IMR-90 (cell line): ENCODE measurements around the gene UBR1. TPM values are rescaled to one million over a fixed set of nuclear protein-coding genes. Genes with fewer than 3 reads are reported as not detected.

Experiments
- ATAC-seq: fragments of 200-7000 bp; cut with Tn5 transposase; 2 replicates; pipeline ENCODE4 v1.9.1; 2020; ENCODE audit warnings: low read depth, mild to moderate bottlenecking, moderate library complexity
- BruUV-seq: library from RNA; stranded (reverse); fragments of 400-500 nt; replicated peaks from 2 replicates; lab custom pipeline; 2021; lab: Mats Ljungman, UMichigan
- CTCF ChIA-PET: fragments of 300-600 bp; formaldehyde crosslinking; extraction: SDS; loops from one replicate; lab custom pipeline; 2021; ENCODE audit warnings: antibody characterized with exemption; lab: Yijun Ruan, JAX
- POLR2A ChIA-PET: fragments of 300-600 bp; sonication (Branson Sonifier 250); formaldehyde crosslinking; loops from one replicate; lab custom pipeline; 2022; ENCODE audit warnings: antibody characterized with exemption; ENCODE audit not compliant: unreplicated experiment; lab: Charles Lee
- DNase-seq: peaks from one replicate; pipeline ENCODE4 v3.0.0; 2013
- H2AFZ ChIP-seq: replicated peaks from 2 replicates; pipeline ENCODE3; 2013; ENCODE audit warnings: low read length, mild to moderate bottlenecking; ENCODE audit not compliant: poor library complexity
- H2AK5ac ChIP-seq: 2 replicates; pipeline ENCODE4 v1.6.1; 2013; ENCODE audit warnings: low read depth, low read length, inconsistent platforms
- H2AK9ac ChIP-seq: replicated peaks from 2 replicates; pipeline ENCODE3; 2013; ENCODE audit warnings: mild to moderate bottlenecking, low read depth, low read length, moderate library complexity; ENCODE audit not compliant: poor library complexity
- H2BK120ac ChIP-seq: 2 replicates; pipeline ENCODE4 v1.6.1; 2013; ENCODE audit warnings: low read depth, low read length, inconsistent platforms
- H2BK15ac ChIP-seq: 3 replicates; pipeline ENCODE4 v1.6.1; 2013; ENCODE audit warnings: low read depth, low read length, inconsistent platforms
- H2BK20ac ChIP-seq: 2 replicates; pipeline ENCODE4 v1.6.1; 2013; ENCODE audit warnings: low read depth, mild to moderate bottlenecking, inconsistent platforms, low read length, moderate library complexity
- H2BK5ac ChIP-seq: 2 replicates; pipeline ENCODE4 v1.6.1; 2013; ENCODE audit warnings: mild to moderate bottlenecking, low read depth, low read length, inconsistent platforms; ENCODE audit not compliant: poor library complexity, severe bottlenecking
- H3K14ac ChIP-seq: replicated peaks from 2 replicates; pipeline ENCODE4 v1.6.1; 2013; ENCODE audit warnings: low read depth, low read length, inconsistent platforms
- H3K18ac ChIP-seq: 2 replicates; pipeline ENCODE4 v1.6.1; 2013; ENCODE audit warnings: low read depth, low read length, control low read depth
- H3K23ac ChIP-seq: 2 replicates; pipeline ENCODE4 v1.6.1; 2013; ENCODE audit warnings: low read depth, low read length, inconsistent platforms
- H3K27ac ChIP-seq: 2 replicates; pipeline ENCODE4 v1.5.1; 2013; ENCODE audit warnings: mild to moderate bottlenecking, control low read depth, low read length; ENCODE audit not compliant: insufficient read depth
- H3K27me3 ChIP-seq: 2 replicates; pipeline ENCODE4 v1.6.1; 2013; ENCODE audit warnings: low read length; ENCODE audit not compliant: control insufficient read depth, insufficient read depth
- H3K36me3 ChIP-seq: 2 replicates; pipeline ENCODE4 v1.6.1; 2013; ENCODE audit warnings: low read length, mixed read lengths; ENCODE audit not compliant: control insufficient read depth, insufficient read depth
- H3K4ac ChIP-seq: 2 replicates; pipeline ENCODE4 v1.6.1; 2013; ENCODE audit warnings: low read depth, low read length, inconsistent platforms
- H3K4me1 ChIP-seq: 2 replicates; pipeline ENCODE4 v1.6.1; 2013; ENCODE audit warnings: low read length, mixed read lengths; ENCODE audit not compliant: control insufficient read depth, insufficient read depth
- H3K4me2 ChIP-seq: 2 replicates; pipeline ENCODE4 v1.6.1; 2013; ENCODE audit warnings: low read depth, mild to moderate bottlenecking, control low read depth, low read length, moderate library complexity
- H3K4me3 ChIP-seq: 2 replicates; pipeline ENCODE4 v1.5.1; 2013; ENCODE audit warnings: low read depth, mild to moderate bottlenecking, control low read depth, low read length, moderate library complexity; ENCODE audit not compliant: insufficient read depth
- H3K56ac ChIP-seq: 2 replicates; pipeline ENCODE4 v1.6.1; 2013; ENCODE audit warnings: low read length, inconsistent platforms; ENCODE audit not compliant: insufficient read depth; ENCODE audit errors: extremely low read depth
- H3K79me1 ChIP-seq, 2 experiments: 2 replicates each; pipeline ENCODE4 v1.6.1; 2013; ENCODE audit warnings: low read length in 2 of 2, inconsistent platforms in 1 of 2, low read depth in 1 of 2
- H3K9ac ChIP-seq: 2 replicates; pipeline ENCODE4 v1.6.1; 2013; ENCODE audit warnings: low read depth, low read length, control low read depth
- H3K9me1 ChIP-seq: 2 replicates; pipeline ENCODE4 v1.6.1; 2013; ENCODE audit warnings: low read length, inconsistent platforms; ENCODE audit not compliant: insufficient read depth
- H3K9me3 ChIP-seq: 2 replicates; pipeline ENCODE4 v1.6.1; 2013; ENCODE audit warnings: low read length; ENCODE audit not compliant: control insufficient read depth, insufficient read depth
- H4K20me1 ChIP-seq: 2 replicates; pipeline ENCODE4 v1.6.1; 2013; ENCODE audit warnings: low read length, inconsistent platforms; ENCODE audit not compliant: insufficient read depth
- H4K5ac ChIP-seq: 2 replicates; pipeline ENCODE4 v1.6.1; 2013; ENCODE audit warnings: mild to moderate bottlenecking, low read depth, low read length, control low read depth
- H4K8ac ChIP-seq, 2 experiments: 2 replicates each; pipeline ENCODE4 v1.6.1; 2013; ENCODE audit warnings: low read depth in 2 of 2, low read length in 2 of 2, control low read depth in 1 of 2, inconsistent platforms in 1 of 2
- H4K91ac ChIP-seq: 2 replicates; pipeline ENCODE4 v1.6.1; 2013; ENCODE audit warnings: low read depth, low read length, inconsistent platforms; ENCODE audit not compliant: insufficient read depth
- BHLHE40 ChIP-seq: fragments of 150-350 bp; IDR thresholded peaks from 2 replicates; pipeline ENCODE4 v1.6.1; 2016; ENCODE audit warnings: mild to moderate bottlenecking, low read depth, low read length
- CEBPB ChIP-seq: IDR thresholded peaks from 2 replicates; pipeline ENCODE4 v1.6.1; 2012; ENCODE audit warnings: low read depth, low read length, improper control_type of control experiment
- CHD1 ChIP-seq: IDR thresholded peaks from 2 replicates; pipeline ENCODE4 v1.6.1; 2012; ENCODE audit warnings: low read depth, low read length, improper control_type of control experiment
- ELK1 ChIP-seq: fragments of 150-350 bp; IDR thresholded peaks from 2 replicates; pipeline ENCODE4 v1.6.1; 2016; ENCODE audit warnings: low read depth, mild to moderate bottlenecking, low read length, moderate library complexity, borderline replicate concordance
- FOS ChIP-seq: fragments of 150-350 bp; IDR thresholded peaks from 2 replicates; pipeline ENCODE4 v1.6.1; 2016; ENCODE audit warnings: low read depth, low read length
- MAFK ChIP-seq: IDR thresholded peaks from 2 replicates; pipeline ENCODE4 v1.6.1; 2012; ENCODE audit warnings: low read depth, low read length, improper control_type of control experiment
- MAZ ChIP-seq: IDR thresholded peaks from 2 replicates; pipeline ENCODE4 v1.6.1; 2012; ENCODE audit warnings: low read depth, mild to moderate bottlenecking, low read length, improper control_type of control experiment, moderate library complexity, borderline replicate concordance
- MXI1 ChIP-seq: IDR thresholded peaks from 2 replicates; pipeline ENCODE4 v1.6.1; 2012; ENCODE audit warnings: low read depth, mild to moderate bottlenecking, low read length, moderate library complexity, borderline replicate concordance
- NFE2L2 ChIP-seq: fragments of 150-350 bp; IDR thresholded peaks from 2 replicates; pipeline ENCODE4 v1.6.1; 2016; ENCODE audit warnings: low read depth, mild to moderate bottlenecking, low read length
- POLR2A ChIP-seq: IDR thresholded peaks from 2 replicates; pipeline ENCODE4 v1.6.1; 2012; ENCODE audit warnings: mild to moderate bottlenecking, low read depth, low read length
- RAD21 ChIP-seq: IDR thresholded peaks from 2 replicates; pipeline ENCODE4 v1.6.1; 2012; ENCODE audit warnings: low read length, improper control_type of control experiment
- RCOR1 ChIP-seq: IDR thresholded peaks from 2 replicates; pipeline ENCODE4 v1.6.1; 2012; ENCODE audit warnings: mild to moderate bottlenecking, low read length, improper control_type of control experiment; ENCODE audit not compliant: insufficient replicate concordance
- RFX5 ChIP-seq: IDR thresholded peaks from 2 replicates; pipeline ENCODE4 v1.8.0; 2012; ENCODE audit warnings: low read depth, mild to moderate bottlenecking, low read length, moderate library complexity
- SMC3 ChIP-seq: fragments of 150-350 bp; IDR thresholded peaks from 2 replicates; pipeline ENCODE4 v1.6.1; 2016; ENCODE audit warnings: low read depth, mild to moderate bottlenecking, antibody characterized with exemption, low read length, moderate library complexity
- USF2 ChIP-seq: fragments of 150-350 bp; IDR thresholded peaks from 2 replicates; pipeline ENCODE4 v1.6.1; 2017; ENCODE audit warnings: mild to moderate bottlenecking, antibody characterized with exemption, low read length, low read depth
- WGBS, 2 experiments: methylation state at CpG; one replicate each; pipeline versions ENCODE4 v1.1.5 to v1.1.7; 2013; ENCODE audit warnings: missing lambda C conversion rate in 2 of 2; ENCODE audit not compliant: insufficient read length in 1 of 2; ENCODE audit errors: extremely low coverage in 2 of 2; 5-methylcytosine and 5-hydroxymethylcytosine counted together
- dilution Hi-C: fragments of 300-500 bp; cut with HindIII; formaldehyde crosslinking; loops from one replicate; pipeline ENCODE4 v1.14.3; 2018; ENCODE audit warnings: low sequenced_read_pairs; ENCODE audit not compliant: unreplicated experiment
- in situ Hi-C: fragments of 300-500 bp; cut with MboI; formaldehyde crosslinking; loops from 3 replicates; pipeline ENCODE4 v1.14.3; 2019; ENCODE audit warnings: low sequenced_read_pairs, inconsistent platforms, mixed read lengths
- intact Hi-C: fragments of 100-400 bp; cut with micrococcal nuclease; formaldehyde crosslinking; loops from 2 replicates; pipeline ENCODE4 v1.10.0; 2022
- polyA plus RNA-seq, 3 experiments: library from polyadenylated mRNA; depleted of rRNA; stranded (reverse); fragments of >200 nt; gene quantifications; 2 replicates each; pipeline ENCODE4 v1.2.3, GENCODE V29; 2012; ENCODE audit warnings: low replicate concordance in 1 of 3
- total RNA-seq: library from RNA; depleted of rRNA; stranded (reverse); fragments of >200 nt; gene quantifications from 2 replicates; pipeline ENCODE4 v1.2.3, GENCODE V29; 2012
- TF ChIP-seq, protein P1 (sequence below): conservative IDR thresholded peaks from 2 replicates; pipeline ENCODE4 v1.5.1; 2012; ENCODE audit warnings: mild to moderate bottlenecking, low read depth, low read length, improper control_type of control experiment

UBR1 gene
- total and polyA plus RNA-seq, 2 of the 4 experiments (the other 2 are of a cell fraction) = 6.5 to 30.1 TPM

- dilution Hi-C loops (no loop called here), in situ Hi-C loops (no loop called here), intact Hi-C loops (no loop called here)
- no peak overlapping the region for H3K4ac ChIP-seq
- H3K4me3 ChIP-seq = no peak overlapping the region
- H2BK120ac ChIP-seq = no peak overlapping the region
- H2BK15ac ChIP-seq = no peak overlapping the region
- DNase-seq (no peak), ATAC-seq (no peak)
- peaks cover 3% of the 10 kb centered on the region for H3K4me1 ChIP-seq
- ChIA-PET POLR2A (no interaction called here), CTCF (no interaction called here)
- H3K9me1 ChIP-seq = 0 out of 2 replicates have a peak, but pooled peaks cover 2% of the 10 kb centered on the region
- no peaks in the 10 kb centered on the region for H3K36me3 ChIP-seq
- H3K27me3 ChIP-seq = no peaks in the 10 kb centered on the region
- no peak overlapping the region for H2AK9ac ChIP-seq
- no TSS peak for BruUV-seq
- H3K9ac ChIP-seq = no peak overlapping the region
- no peak overlapping the region for H3K56ac ChIP-seq
- H4K5ac ChIP-seq = no peak overlapping the region
- H3K27ac ChIP-seq = no peak overlapping the region
- no peaks in the 10 kb centered on the region for H3K9me3 ChIP-seq
- H2BK20ac ChIP-seq = no peak overlapping the region
- H2BK5ac ChIP-seq = no peak overlapping the region
- no peak for TF ChIP-seq POLR2A
- TF ChIP-seq CHD1 = no peak
- no peak for TF ChIP-seq BHLHE40
- no peak for TF ChIP-seq USF2
- no peak for TF ChIP-seq ELK1
- TF ChIP-seq, protein P1, sequence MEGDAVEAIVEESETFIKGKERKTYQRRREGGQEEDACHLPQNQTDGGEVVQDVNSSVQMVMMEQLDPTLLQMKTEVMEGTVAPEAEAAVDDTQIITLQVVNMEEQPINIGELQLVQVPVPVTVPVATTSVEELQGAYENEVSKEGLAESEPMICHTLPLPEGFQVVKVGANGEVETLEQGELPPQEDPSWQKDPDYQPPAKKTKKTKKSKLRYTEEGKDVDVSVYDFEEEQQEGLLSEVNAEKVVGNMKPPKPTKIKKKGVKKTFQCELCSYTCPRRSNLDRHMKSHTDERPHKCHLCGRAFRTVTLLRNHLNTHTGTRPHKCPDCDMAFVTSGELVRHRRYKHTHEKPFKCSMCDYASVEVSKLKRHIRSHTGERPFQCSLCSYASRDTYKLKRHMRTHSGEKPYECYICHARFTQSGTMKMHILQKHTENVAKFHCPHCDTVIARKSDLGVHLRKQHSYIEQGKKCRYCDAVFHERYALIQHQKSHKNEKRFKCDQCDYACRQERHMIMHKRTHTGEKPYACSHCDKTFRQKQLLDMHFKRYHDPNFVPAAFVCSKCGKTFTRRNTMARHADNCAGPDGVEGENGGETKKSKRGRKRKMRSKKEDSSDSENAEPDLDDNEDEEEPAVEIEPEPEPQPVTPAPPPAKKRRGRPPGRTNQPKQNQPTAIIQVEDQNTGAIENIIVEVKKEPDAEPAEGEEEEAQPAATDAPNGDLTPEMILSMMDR = no peak
- no peak for TF ChIP-seq RAD21
- TF ChIP-seq NFE2L2 = no peak
- no peak for TF ChIP-seq FOS
- no peak for TF ChIP-seq RCOR1
- TF ChIP-seq SMC3 = no peak
- no peak for TF ChIP-seq MAZ
- TF ChIP-seq MAFK = no peak
- no peak for TF ChIP-seq RFX5
- no peak for TF ChIP-seq CEBPB
- no peak for TF ChIP-seq MXI1
- peaks cover 9% of the 10 kb centered on the region; the same call in 1 of the 2 replicates for H4K20me1 ChIP-seq
- H3K18ac ChIP-seq = no peak overlapping the region
- H3K14ac ChIP-seq = no peak overlapping the region
- WGBS, 2 experiments = 80% methylated on average over 1 of the region's 3 CpGs; no CpG with 5 or more reads in 1 of the 2 experiments
- peaks cover 20 to 52% of the 10 kb centered on the region in 2 experiments for H3K79me1 ChIP-seq
- no peak overlapping the region for H4K8ac ChIP-seq
- H3K23ac ChIP-seq = no peak overlapping the region
- H2AFZ ChIP-seq = no peak overlapping the region
- no peak overlapping the region for H4K91ac ChIP-seq
- H2AK5ac ChIP-seq = no peak overlapping the region
- H3K4me2 ChIP-seq = no peak overlapping the region
Observed at GRCh38 chr15:42915654-42916315, 190.1 kb downstream of the UBR1 start.
